OCI-LY1 (cell line): ENCODE results near the gene SLC7A6OS.

ENCODE experiments used
- EZH2 ChIP-seq: fragments of 200-600 bp; sonication (generic), shearing (Covaris generic); IDR thresholded peaks from 2 replicates; pipeline ENCODE4 v1.8.0; 2017; ENCODE audit warnings: borderline replicate concordance, mixed run types, mild to moderate bottlenecking, antibody characterized with exemption, low read length, moderate library complexity, mixed read lengths
- TF ChIP-seq, protein P1 (sequence below): fragments of 200-600 bp; sonication (generic), shearing (Covaris generic); IDR thresholded peaks from 2 replicates; pipeline ENCODE4 v1.5.1; 2017; ENCODE audit warnings: mild to moderate bottlenecking, antibody characterized with exemption, low read length, moderate library complexity, mixed read lengths

DNA sequence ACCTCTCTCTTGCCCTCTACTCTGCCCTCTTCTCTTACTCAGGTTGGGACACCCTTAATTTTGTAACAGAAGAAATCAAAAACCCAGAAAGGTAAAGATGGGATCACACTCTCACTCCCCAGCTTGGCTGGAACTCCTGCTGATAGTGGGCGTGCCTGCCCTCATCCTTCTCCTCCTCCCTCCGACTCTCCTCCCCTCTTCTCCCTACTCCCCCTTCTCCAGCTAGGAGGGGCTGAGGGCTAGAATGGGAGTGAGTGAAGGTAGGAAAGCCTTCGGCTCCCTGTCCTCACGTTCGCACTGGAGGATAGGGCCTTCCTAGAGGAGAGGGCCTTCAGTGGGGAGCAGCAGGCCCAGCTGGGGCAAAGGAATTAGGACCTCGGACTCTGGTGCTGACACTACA lies 20.3 kb downstream of the SLC7A6OS start:
- TF ChIP-seq, protein P1, sequence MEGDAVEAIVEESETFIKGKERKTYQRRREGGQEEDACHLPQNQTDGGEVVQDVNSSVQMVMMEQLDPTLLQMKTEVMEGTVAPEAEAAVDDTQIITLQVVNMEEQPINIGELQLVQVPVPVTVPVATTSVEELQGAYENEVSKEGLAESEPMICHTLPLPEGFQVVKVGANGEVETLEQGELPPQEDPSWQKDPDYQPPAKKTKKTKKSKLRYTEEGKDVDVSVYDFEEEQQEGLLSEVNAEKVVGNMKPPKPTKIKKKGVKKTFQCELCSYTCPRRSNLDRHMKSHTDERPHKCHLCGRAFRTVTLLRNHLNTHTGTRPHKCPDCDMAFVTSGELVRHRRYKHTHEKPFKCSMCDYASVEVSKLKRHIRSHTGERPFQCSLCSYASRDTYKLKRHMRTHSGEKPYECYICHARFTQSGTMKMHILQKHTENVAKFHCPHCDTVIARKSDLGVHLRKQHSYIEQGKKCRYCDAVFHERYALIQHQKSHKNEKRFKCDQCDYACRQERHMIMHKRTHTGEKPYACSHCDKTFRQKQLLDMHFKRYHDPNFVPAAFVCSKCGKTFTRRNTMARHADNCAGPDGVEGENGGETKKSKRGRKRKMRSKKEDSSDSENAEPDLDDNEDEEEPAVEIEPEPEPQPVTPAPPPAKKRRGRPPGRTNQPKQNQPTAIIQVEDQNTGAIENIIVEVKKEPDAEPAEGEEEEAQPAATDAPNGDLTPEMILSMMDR = no peak
- TF ChIP-seq EZH2 = no peak
